ENCODE measurements around the gene KCTD6. TPM values are rescaled to one million over a fixed set of nuclear protein-coding genes. Genes with fewer than 3 reads are reported as not detected.

Gene KCTD6
- total RNA-seq, 1 experiment from 2014 or later, result 9.9 TPM

DNA sequence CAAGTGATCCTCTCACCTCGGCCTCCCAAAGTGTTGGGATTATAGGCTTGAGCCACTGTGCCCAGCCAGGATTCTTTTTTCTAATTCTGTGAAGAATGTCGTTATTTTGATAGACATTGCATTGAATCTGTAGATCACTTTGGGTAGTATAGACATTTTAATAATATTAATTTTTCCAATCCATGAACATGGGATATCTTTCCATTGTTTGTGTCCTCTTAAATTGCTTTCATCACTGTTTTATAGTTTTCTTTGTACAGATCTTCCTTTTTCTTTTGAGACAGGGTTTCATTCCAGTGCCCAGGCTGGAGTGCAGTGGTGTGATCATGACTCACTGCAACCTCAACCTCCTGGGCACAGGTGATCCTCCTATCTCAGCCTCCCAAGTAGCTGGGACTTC, 11.6 kb upstream of the KCTD6 start:
- TF ChIP-seq, protein P1, sequence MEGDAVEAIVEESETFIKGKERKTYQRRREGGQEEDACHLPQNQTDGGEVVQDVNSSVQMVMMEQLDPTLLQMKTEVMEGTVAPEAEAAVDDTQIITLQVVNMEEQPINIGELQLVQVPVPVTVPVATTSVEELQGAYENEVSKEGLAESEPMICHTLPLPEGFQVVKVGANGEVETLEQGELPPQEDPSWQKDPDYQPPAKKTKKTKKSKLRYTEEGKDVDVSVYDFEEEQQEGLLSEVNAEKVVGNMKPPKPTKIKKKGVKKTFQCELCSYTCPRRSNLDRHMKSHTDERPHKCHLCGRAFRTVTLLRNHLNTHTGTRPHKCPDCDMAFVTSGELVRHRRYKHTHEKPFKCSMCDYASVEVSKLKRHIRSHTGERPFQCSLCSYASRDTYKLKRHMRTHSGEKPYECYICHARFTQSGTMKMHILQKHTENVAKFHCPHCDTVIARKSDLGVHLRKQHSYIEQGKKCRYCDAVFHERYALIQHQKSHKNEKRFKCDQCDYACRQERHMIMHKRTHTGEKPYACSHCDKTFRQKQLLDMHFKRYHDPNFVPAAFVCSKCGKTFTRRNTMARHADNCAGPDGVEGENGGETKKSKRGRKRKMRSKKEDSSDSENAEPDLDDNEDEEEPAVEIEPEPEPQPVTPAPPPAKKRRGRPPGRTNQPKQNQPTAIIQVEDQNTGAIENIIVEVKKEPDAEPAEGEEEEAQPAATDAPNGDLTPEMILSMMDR (IDR thresholded peaks at IDR 0.05; ENCODE audit: unreplicated experiment), result no peak
- intact Hi-C loops (cut with micrococcal nuclease), result no loop called here
- DNase-seq (ENCODE audit: unreplicated experiment), result no peak
- POLR2A ChIA-PET, result interaction anchor here (1.6 kb wide), 1 partner anchor 8 kb away, joined by 9 read pairs; no protein-coding TSS in a partner anchor
- no peaks in the 10 kb centered on the region for H3K36me3 Mint-ChIP-seq (ENCODE audit: insufficient read depth, unreplicated experiment)
- H3K4me1 Mint-ChIP-seq (ENCODE audit: insufficient read depth, unreplicated experiment), result no peaks in the 10 kb centered on the region
- no peaks in the 10 kb centered on the region for H3K27me3 Mint-ChIP-seq (ENCODE audit: insufficient read depth, unreplicated experiment)
- CTCF ChIA-PET, result interaction anchor here (0.7 to 0.9 kb wide), 3 partner anchors 11 to 537 kb away, joined by 3 to 5 read pairs (median 4); no protein-coding TSS in a partner anchor
- no peak overlapping the region for H3K4me3 Mint-ChIP-seq (ENCODE audit: unreplicated experiment)
- no peak overlapping the region for H3K27ac Mint-ChIP-seq (ENCODE audit: low read depth, unreplicated experiment)
- no TSS peak for BruUV-seq (replicated peaks)
- no peaks in the 10 kb centered on the region for H3K9me3 Mint-ChIP-seq (ENCODE audit: unreplicated experiment)

GRCh38 chr3:58482917-58483636, 8.8 kb upstream of the KCTD6 start:
- Mint-ChIP-seq H3K9me3 (ENCODE audit: unreplicated experiment) (no peaks in the 10 kb centered on the region), H3K27ac (ENCODE audit: low read depth, unreplicated experiment) (no peak overlapping the region), H3K4me3 (ENCODE audit: unreplicated experiment) (no peak overlapping the region), H3K36me3 (ENCODE audit: insufficient read depth, unreplicated experiment) (no peaks in the 10 kb centered on the region), H3K27me3 (ENCODE audit: insufficient read depth, unreplicated experiment) (no peaks in the 10 kb centered on the region), H3K4me1 (ENCODE audit: insufficient read depth, unreplicated experiment) (peaks cover 18% of the 10 kb centered on the region)
- ChIA-PET POLR2A (interaction anchor here (2.3 kb wide), 1 partner anchor 11 kb away, joined by 8 read pairs; no protein-coding TSS in a partner anchor), CTCF (interaction anchor here (0.6 to 1.2 kb wide), 4 partner anchors 11 to 1511 kb away, joined by 3 read pairs; no protein-coding TSS in a partner anchor)
- DNase-seq (ENCODE audit: unreplicated experiment), result no peak
- BruUV-seq (replicated peaks), result no TSS peak
- intact Hi-C loops (cut with micrococcal nuclease), result no loop called here
- TF ChIP-seq, protein P1 (IDR thresholded peaks at IDR 0.05; ENCODE audit: unreplicated experiment), result no peak

- no peak overlapping the region for H3K27ac Mint-ChIP-seq (ENCODE audit: low read depth, unreplicated experiment)
- DNase-seq (ENCODE audit: unreplicated experiment), result no peak
- H3K36me3 Mint-ChIP-seq (ENCODE audit: insufficient read depth, unreplicated experiment), result no peaks in the 10 kb centered on the region
- ChIA-PET CTCF (interaction anchor here (0.7 to 5.2 kb wide), 6 partner anchors 10 to 1512 kb away, joined by 3 to 28 read pairs (median 3); no protein-coding TSS in a partner anchor), POLR2A (interaction anchor here (2.3 kb wide), 1 partner anchor 13 kb away, joined by 8 read pairs; no protein-coding TSS in a partner anchor)
- peaks cover 18% of the 10 kb centered on the region for H3K4me1 Mint-ChIP-seq (ENCODE audit: insufficient read depth, unreplicated experiment)
- no peak overlapping the region for H3K4me3 Mint-ChIP-seq (ENCODE audit: unreplicated experiment)
- H3K9me3 Mint-ChIP-seq (ENCODE audit: unreplicated experiment), result no peaks in the 10 kb centered on the region
- no TSS peak for BruUV-seq (replicated peaks)
- H3K27me3 Mint-ChIP-seq (ENCODE audit: insufficient read depth, unreplicated experiment), result no peaks in the 10 kb centered on the region
- intact Hi-C loops (cut with micrococcal nuclease), result no loop called here
- TF ChIP-seq, protein P1 (IDR thresholded peaks at IDR 0.05; ENCODE audit: unreplicated experiment), result no peak
Observed at GRCh38 chr3:58484045-58484721, 7.7 kb upstream of the KCTD6 start.

DNA sequence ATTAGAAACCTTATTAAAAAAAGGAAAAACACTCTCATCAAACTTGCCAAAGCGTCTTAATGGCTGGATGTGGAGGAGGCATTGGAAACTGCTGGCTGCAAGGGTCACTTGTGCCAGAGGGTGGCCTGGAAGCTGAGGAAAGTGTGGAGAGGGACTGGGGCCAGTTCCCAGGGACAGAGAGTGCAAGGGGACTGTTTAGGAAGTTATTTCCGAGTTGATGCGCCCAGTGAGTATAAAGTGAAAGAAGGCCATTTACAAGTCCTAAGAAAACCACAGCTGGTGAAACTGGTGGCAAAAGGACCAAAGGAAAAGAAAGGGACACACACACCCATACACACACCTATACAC, 7.2 kb upstream of the KCTD6 start:
- TF ChIP-seq, protein P1 (IDR thresholded peaks at IDR 0.05; ENCODE audit: unreplicated experiment), result no peak
- Mint-ChIP-seq H3K9me3 (ENCODE audit: unreplicated experiment) (no peaks in the 10 kb centered on the region), H3K4me1 (ENCODE audit: insufficient read depth, unreplicated experiment) (peaks cover 18% of the 10 kb centered on the region), H3K4me3 (ENCODE audit: unreplicated experiment) (no peak overlapping the region), H3K36me3 (ENCODE audit: insufficient read depth, unreplicated experiment) (no peaks in the 10 kb centered on the region), H3K27ac (ENCODE audit: low read depth, unreplicated experiment) (no peak overlapping the region), H3K27me3 (ENCODE audit: insufficient read depth, unreplicated experiment) (no peaks in the 10 kb centered on the region)
- intact Hi-C loops (cut with micrococcal nuclease), result no loop called here
- DNase-seq (ENCODE audit: unreplicated experiment), result no peak
- CTCF ChIA-PET, result interaction anchor here (0.5 to 5.2 kb wide), 4 partner anchors 13 to 1314 kb away, joined by 3 to 28 read pairs (median 3); no protein-coding TSS in a partner anchor
- no TSS peak for BruUV-seq (replicated peaks)
- POLR2A ChIA-PET, result interaction anchor here (5.1 kb wide), 1 partner anchor 13 kb away, joined by 33 read pairs; no protein-coding TSS in a partner anchor

All from MCF 10A (cell line).